ENCODE results near the gene APOBEC2. TPM values are rescaled to one million over a fixed set of nuclear protein-coding genes. Genes with fewer than 3 reads are reported as not detected.
A peak's percentile ranks its signal among the peaks of the same experiment; 100 is the strongest.

The APOBEC2 gene
- total and polyA plus RNA-seq, 2 donors, result 7.0 to 12.0 TPM

DNA sequence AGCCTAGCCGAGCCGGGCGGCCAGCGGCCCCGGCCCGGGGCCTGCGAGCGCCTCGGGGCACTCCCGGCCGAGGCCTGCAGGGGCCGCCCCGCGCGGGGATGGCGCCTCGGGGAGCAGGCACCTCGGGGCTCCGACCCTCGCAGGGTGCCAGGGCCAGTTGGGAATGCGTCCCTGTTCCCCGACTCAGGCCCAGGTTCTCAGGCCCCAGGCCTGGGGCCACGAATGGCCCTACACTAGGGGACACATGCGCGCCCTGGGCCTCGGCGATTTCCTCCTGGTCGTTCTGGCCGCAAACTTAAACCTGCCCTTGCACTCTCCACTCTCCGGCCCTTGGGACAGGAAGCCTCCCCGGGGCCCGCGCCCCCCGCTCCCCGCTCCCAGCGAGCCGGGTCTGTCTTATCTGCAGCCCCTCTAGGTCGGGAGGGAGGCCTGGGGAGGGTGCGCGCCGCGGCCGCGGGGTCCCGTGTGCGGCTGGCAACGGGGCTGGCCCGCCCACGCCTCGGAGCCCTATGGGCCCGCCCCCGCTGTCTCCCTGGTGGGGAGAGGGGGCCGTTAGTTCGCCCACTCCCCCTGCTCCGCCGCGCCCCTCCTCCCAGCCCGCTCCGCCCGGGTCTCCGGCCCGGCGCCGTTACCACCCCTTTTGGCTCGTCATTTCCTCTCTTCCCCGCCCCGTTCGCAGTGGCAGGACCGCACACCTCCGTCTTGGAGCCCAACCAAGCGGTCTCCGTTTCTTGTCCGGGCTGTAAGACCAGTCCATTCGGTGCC, 20.4 kb downstream of the APOBEC2 start:
- Histone ChIP-seq H3K4me3 (ENCODE audit: low read length in 2 of 2) (peak overlapping the region; percentile 76 to 93), H3K4me1 (ENCODE audit: control insufficient read depth in 2 of 2, insufficient read depth in 2 of 2, low read length in 2 of 2) (peaks cover 17 to 25% of the 10 kb centered on the region in 2 donors), H3K36me3 (ENCODE audit: control insufficient read depth in 2 of 2, insufficient read depth in 2 of 2, low read length in 1 of 2) (peaks cover 3 to 18% of the 10 kb centered on the region in 2 donors), H3K27ac (ENCODE audit: low read depth in 1 of 2, low read length in 1 of 2) (peak overlapping the region; percentile 99), H3K27me3 (ENCODE audit: control insufficient read depth in 2 of 2, insufficient read depth in 1 of 2, low read length in 1 of 2) (no peaks in the 10 kb centered on the region), H3K9me3 (ENCODE audit: control insufficient read depth in 2 of 2, insufficient read depth in 1 of 2, low read length in 1 of 2) (no peaks in the 10 kb centered on the region)
- under 1% methylated on average over 74 of the region's 74 CpGs for WGBS
- DNase-seq (ENCODE audit: low read depth in 6 of 9, low spot score in 9 of 9), result peak in 8 of 9 donors; percentile 59 to 88 (median 76)

DNA sequence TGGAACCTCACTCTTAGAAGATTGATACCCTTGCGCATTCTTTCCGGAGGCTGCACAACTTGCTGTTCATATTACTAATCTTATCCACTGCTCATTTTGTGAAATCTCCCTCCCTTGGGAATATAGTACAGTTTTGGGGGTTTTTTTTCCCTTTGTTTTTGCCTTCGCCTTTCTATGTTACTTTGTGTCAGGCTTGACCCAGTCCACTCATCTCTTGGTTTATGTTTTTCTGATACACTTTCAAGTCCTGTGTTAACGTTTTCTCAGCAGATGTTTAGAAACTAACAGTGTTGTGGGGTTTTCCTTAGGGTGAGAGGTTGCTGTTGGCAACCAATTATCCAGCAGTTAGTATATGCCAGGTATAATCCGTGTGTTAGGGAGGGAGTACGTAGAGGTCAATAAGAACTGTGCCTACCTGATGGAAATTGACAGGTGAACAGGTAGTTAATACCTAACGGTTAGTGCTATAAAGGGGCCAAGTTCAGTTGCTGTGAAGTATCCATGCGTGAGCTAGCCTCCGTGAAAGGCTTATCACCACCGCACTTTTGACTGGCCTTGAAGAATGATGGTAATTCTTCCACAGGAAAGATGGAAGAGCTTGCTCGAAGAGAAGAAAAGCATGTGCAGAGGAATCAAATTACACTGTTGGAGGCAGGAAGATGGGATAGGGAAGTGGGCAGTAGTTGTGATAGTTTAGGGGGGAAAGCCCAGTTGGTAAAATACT, 21.1 kb downstream of the APOBEC2 start:
- peaks cover 0 to 15% of the 10 kb centered on the region in 2 donors for H3K36me3 ChIP-seq (ENCODE audit: control insufficient read depth in 2 of 2, insufficient read depth in 2 of 2, low read length in 1 of 2)
- peak in 1 of 9 donors; percentile 47 for DNase-seq (ENCODE audit: low read depth in 6 of 9, low spot score in 9 of 9)
- 22% methylated on average over 11 of the region's 11 CpGs for WGBS
- no peaks in the 10 kb centered on the region for H3K27me3 ChIP-seq (ENCODE audit: control insufficient read depth in 2 of 2, insufficient read depth in 1 of 2, low read length in 1 of 2)
- H3K4me3 ChIP-seq (ENCODE audit: low read length in 2 of 2), result peak overlapping the region; percentile 76 to 93
- peaks cover 17 to 25% of the 10 kb centered on the region in 2 donors for H3K4me1 ChIP-seq (ENCODE audit: control insufficient read depth in 2 of 2, insufficient read depth in 2 of 2, low read length in 2 of 2)
- no peaks in the 10 kb centered on the region for H3K9me3 ChIP-seq (ENCODE audit: control insufficient read depth in 2 of 2, insufficient read depth in 1 of 2, low read length in 1 of 2)
- peak overlapping the region; percentile 99 for H3K27ac ChIP-seq (ENCODE audit: low read depth in 1 of 2, low read length in 1 of 2)

GRCh38 chr6:41074692-41075436, 21.9 kb downstream of the APOBEC2 start:
- H3K4me1 ChIP-seq (ENCODE audit: control insufficient read depth in 2 of 2, insufficient read depth in 2 of 2, low read length in 2 of 2), result peaks cover 17 to 25% of the 10 kb centered on the region in 2 donors
- no peak for DNase-seq (ENCODE audit: low read depth in 6 of 9, low spot score in 9 of 9)
- 80% methylated on average over 11 of the region's 11 CpGs for WGBS

DNA sequence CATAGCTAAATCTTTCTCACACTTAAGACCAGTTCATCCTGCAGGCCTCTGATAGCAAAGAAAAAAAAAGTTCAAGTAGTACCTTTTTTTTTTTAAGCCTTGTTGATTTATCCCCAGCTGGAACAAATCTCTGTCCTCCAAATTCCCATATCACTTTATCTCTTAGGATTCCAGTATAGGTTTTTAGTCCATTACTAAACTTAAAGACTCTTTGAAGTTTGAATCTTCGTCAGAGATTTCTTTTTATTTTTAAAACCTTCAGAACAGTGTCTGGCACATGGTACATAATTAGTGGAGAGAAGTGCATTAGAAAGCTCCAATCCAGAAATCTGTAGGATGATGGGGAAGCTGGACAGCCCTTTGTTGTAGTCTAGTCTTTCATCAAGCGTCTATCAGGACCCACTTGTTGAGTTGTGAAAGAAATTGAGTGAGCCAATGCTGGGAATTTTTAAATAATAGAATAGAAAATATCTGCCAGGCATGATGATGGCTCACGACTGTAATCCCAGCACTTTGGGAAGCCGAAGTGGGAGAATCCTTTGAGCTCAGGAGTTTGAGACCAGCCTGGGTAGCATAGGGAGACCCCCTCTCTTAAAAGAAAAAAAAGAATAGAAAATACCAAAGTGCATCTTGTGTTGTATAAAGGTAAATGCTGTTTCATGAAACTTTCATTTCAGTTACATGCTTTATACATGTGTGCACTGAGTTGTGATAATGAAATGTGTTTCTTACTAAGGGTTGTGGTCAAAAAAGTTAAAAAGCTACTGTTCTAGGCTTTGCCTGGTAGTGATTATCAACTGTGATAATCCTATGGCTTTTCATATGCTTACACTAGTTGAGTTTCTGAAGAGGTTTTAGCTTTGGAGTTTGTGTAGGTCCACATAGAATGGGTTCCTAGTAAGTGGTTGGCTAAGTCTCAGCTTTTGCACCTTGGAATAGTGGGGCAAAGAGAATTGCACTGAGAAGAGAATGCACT, 22.9 kb downstream of the APOBEC2 start:
- Histone ChIP-seq H3K27ac (ENCODE audit: low read depth in 1 of 2, low read length in 1 of 2) (no peak overlapping the region), H3K27me3 (ENCODE audit: control insufficient read depth in 2 of 2, insufficient read depth in 1 of 2, low read length in 1 of 2) (no peaks in the 10 kb centered on the region), H3K4me3 (ENCODE audit: low read length in 2 of 2) (no peak overlapping the region), H3K36me3 (ENCODE audit: control insufficient read depth in 2 of 2, insufficient read depth in 2 of 2, low read length in 1 of 2) (peaks cover 9 to 22% of the 10 kb centered on the region in 2 donors), H3K4me1 (ENCODE audit: control insufficient read depth in 2 of 2, insufficient read depth in 2 of 2, low read length in 2 of 2) (peaks cover 19 to 23% of the 10 kb centered on the region in 2 donors), H3K9me3 (ENCODE audit: control insufficient read depth in 2 of 2, insufficient read depth in 1 of 2, low read length in 1 of 2) (no peaks in the 10 kb centered on the region)
- 92% methylated on average over 4 of the region's 4 CpGs for WGBS
- no peak for DNase-seq (ENCODE audit: low read depth in 6 of 9, low spot score in 9 of 9)

More at GRCh38 chr6:41074692-41075436, 21.9 kb downstream of the APOBEC2 start:
- Histone ChIP-seq H3K4me3 (ENCODE audit: low read length in 2 of 2) (peak overlapping the region; percentile 76 to 93), H3K27ac (ENCODE audit: low read depth in 1 of 2, low read length in 1 of 2) (peak overlapping the region in 1 of 2 donors; percentile 99), H3K27me3 (ENCODE audit: control insufficient read depth in 2 of 2, insufficient read depth in 1 of 2, low read length in 1 of 2) (no peaks in the 10 kb centered on the region), H3K9me3 (ENCODE audit: control insufficient read depth in 2 of 2, insufficient read depth in 1 of 2, low read length in 1 of 2) (no peaks in the 10 kb centered on the region), H3K36me3 (ENCODE audit: control insufficient read depth in 2 of 2, insufficient read depth in 2 of 2, low read length in 1 of 2) (peaks cover 2 to 15% of the 10 kb centered on the region in 2 donors)

GRCh38 chr6:41077536-41077935, 24.5 kb downstream of the APOBEC2 start:
- no peak for DNase-seq (ENCODE audit: low read depth in 6 of 9, low spot score in 9 of 9)
- WGBS, result 98% methylated on average over 2 of the region's 2 CpGs
- no peak overlapping the region for H3K27ac ChIP-seq (ENCODE audit: low read depth in 1 of 2, low read length in 1 of 2)

GRCh38 chr6:41078101-41078500, 25.1 kb downstream of the APOBEC2 start:
- Histone ChIP-seq H3K27me3 (ENCODE audit: control insufficient read depth in 2 of 2, insufficient read depth in 1 of 2, low read length in 1 of 2) (no peaks in the 10 kb centered on the region), H3K27ac (ENCODE audit: low read depth in 1 of 2, low read length in 1 of 2) (no peak overlapping the region), H3K9me3 (ENCODE audit: control insufficient read depth in 2 of 2, insufficient read depth in 1 of 2, low read length in 1 of 2) (no peaks in the 10 kb centered on the region), H3K4me1 (ENCODE audit: control insufficient read depth in 2 of 2, insufficient read depth in 2 of 2, low read length in 2 of 2) (peaks cover 16 to 20% of the 10 kb centered on the region in 2 donors), H3K36me3 (ENCODE audit: control insufficient read depth in 2 of 2, insufficient read depth in 2 of 2, low read length in 1 of 2) (peaks cover 9 to 37% of the 10 kb centered on the region in 2 donors), H3K4me3 (ENCODE audit: low read length in 2 of 2) (no peak overlapping the region)
- no peak for DNase-seq (ENCODE audit: low read depth in 6 of 9, low spot score in 9 of 9)
- WGBS, result over 99% methylated on average over 3 of the region's 3 CpGs

More at GRCh38 chr6:41077536-41077935, 24.5 kb downstream of the APOBEC2 start:
- peaks cover 16 to 20% of the 10 kb centered on the region in 2 donors for H3K4me1 ChIP-seq (ENCODE audit: control insufficient read depth in 2 of 2, insufficient read depth in 2 of 2, low read length in 2 of 2)
- no peaks in the 10 kb centered on the region for H3K27me3 ChIP-seq (ENCODE audit: control insufficient read depth in 2 of 2, insufficient read depth in 1 of 2, low read length in 1 of 2)
- no peak overlapping the region for H3K4me3 ChIP-seq (ENCODE audit: low read length in 2 of 2)
- H3K9me3 ChIP-seq (ENCODE audit: control insufficient read depth in 2 of 2, insufficient read depth in 1 of 2, low read length in 1 of 2), result no peaks in the 10 kb centered on the region
- peaks cover 9 to 33% of the 10 kb centered on the region in 2 donors for H3K36me3 ChIP-seq (ENCODE audit: control insufficient read depth in 2 of 2, insufficient read depth in 2 of 2, low read length in 1 of 2)

- peaks cover 14 to 18% of the 10 kb centered on the region in 2 donors for H3K4me1 ChIP-seq (ENCODE audit: control insufficient read depth in 2 of 2, insufficient read depth in 2 of 2, low read length in 2 of 2)
- 98% methylated on average over 1 of the region's 1 CpG for WGBS
- H3K27me3 ChIP-seq (ENCODE audit: control insufficient read depth in 2 of 2, insufficient read depth in 1 of 2, low read length in 1 of 2), result no peaks in the 10 kb centered on the region
- no peaks in the 10 kb centered on the region for H3K9me3 ChIP-seq (ENCODE audit: control insufficient read depth in 2 of 2, insufficient read depth in 1 of 2, low read length in 1 of 2)
- H3K36me3 ChIP-seq (ENCODE audit: control insufficient read depth in 2 of 2, insufficient read depth in 2 of 2, low read length in 1 of 2), result peaks cover 12 to 47% of the 10 kb centered on the region in 2 donors
- H3K27ac ChIP-seq (ENCODE audit: low read depth in 1 of 2, low read length in 1 of 2), result no peak overlapping the region
- DNase-seq (ENCODE audit: low read depth in 6 of 9, low spot score in 9 of 9), result no peak
- no peak overlapping the region for H3K4me3 ChIP-seq (ENCODE audit: low read length in 2 of 2)
These were observed 26.1 kb downstream of the APOBEC2 start for GRCh38 chr6:41079080-41079479.

GRCh38 chr6:41080621-41081020, 27.6 kb downstream of the APOBEC2 start:
- H3K4me1 ChIP-seq (ENCODE audit: control insufficient read depth in 2 of 2, insufficient read depth in 2 of 2, low read length in 2 of 2), result peaks cover 6 to 10% of the 10 kb centered on the region in 2 donors
- no peaks in the 10 kb centered on the region for H3K27me3 ChIP-seq (ENCODE audit: control insufficient read depth in 2 of 2, insufficient read depth in 1 of 2, low read length in 1 of 2)
- peak overlapping the region in 1 of 2 donors; percentile 25 for H3K27ac ChIP-seq (ENCODE audit: low read depth in 1 of 2, low read length in 1 of 2)
- H3K4me3 ChIP-seq (ENCODE audit: low read length in 2 of 2), result no peak overlapping the region
- H3K9me3 ChIP-seq (ENCODE audit: control insufficient read depth in 2 of 2, insufficient read depth in 1 of 2, low read length in 1 of 2), result no peaks in the 10 kb centered on the region
- H3K36me3 ChIP-seq (ENCODE audit: control insufficient read depth in 2 of 2, insufficient read depth in 2 of 2, low read length in 1 of 2), result peaks cover 15 to 60% of the 10 kb centered on the region in 2 donors
- peak in 2 of 9 donors; percentile 28 to 34 for DNase-seq (ENCODE audit: low read depth in 6 of 9, low spot score in 9 of 9)
- WGBS, result 90% methylated on average over 2 of the region's 2 CpGs

Measured in thymus (tissue), 11 donors.